HL-60 (cell line): Measurements from ENCODE around the gene TMEM178A.

Experiments used
- GABPA ChIP-seq: IDR thresholded peaks from 2 replicates; pipeline ENCODE4 v1.6.1; 2012; ENCODE audit warnings: low read depth
- POLR2AphosphoS5 ChIP-seq: IDR thresholded peaks from 2 replicates; pipeline ENCODE4 v1.6.1; 2012; ENCODE audit warnings: low read depth
- REST ChIP-seq: IDR thresholded peaks from 2 replicates; pipeline ENCODE4 v1.6.1; 2012; ENCODE audit warnings: low read depth; ENCODE audit not compliant: insufficient replicate concordance
- TF ChIP-seq, protein P1 (sequence below): IDR thresholded peaks from one replicate; pipeline ENCODE4 v1.5.1; 2011; ENCODE audit warnings: low read length, control low read depth, inconsistent platforms; ENCODE audit not compliant: insufficient read depth

DNA sequence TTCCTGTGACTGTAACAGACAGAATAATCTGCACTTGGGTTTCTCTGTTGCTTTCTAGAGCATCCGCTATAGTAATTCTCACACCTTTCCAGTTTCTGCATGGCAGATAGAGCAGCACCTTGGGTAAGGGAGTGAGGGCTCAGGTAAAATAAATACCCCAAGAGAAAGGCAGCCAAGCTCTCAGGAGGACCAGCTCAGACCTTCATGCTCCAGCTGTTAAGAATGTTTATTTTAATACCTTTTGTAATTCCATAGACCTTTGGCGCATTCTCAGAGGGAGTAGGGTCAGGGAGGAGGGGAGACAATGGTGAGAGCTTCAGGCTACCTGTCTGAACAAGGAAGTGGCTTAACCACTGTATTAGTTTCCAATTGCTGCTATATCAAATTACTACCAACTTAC is 16.2 kb upstream of the TMEM178A start:
- TF ChIP-seq, protein P1, sequence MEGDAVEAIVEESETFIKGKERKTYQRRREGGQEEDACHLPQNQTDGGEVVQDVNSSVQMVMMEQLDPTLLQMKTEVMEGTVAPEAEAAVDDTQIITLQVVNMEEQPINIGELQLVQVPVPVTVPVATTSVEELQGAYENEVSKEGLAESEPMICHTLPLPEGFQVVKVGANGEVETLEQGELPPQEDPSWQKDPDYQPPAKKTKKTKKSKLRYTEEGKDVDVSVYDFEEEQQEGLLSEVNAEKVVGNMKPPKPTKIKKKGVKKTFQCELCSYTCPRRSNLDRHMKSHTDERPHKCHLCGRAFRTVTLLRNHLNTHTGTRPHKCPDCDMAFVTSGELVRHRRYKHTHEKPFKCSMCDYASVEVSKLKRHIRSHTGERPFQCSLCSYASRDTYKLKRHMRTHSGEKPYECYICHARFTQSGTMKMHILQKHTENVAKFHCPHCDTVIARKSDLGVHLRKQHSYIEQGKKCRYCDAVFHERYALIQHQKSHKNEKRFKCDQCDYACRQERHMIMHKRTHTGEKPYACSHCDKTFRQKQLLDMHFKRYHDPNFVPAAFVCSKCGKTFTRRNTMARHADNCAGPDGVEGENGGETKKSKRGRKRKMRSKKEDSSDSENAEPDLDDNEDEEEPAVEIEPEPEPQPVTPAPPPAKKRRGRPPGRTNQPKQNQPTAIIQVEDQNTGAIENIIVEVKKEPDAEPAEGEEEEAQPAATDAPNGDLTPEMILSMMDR = no peak
- TF ChIP-seq REST = no peak
- TF ChIP-seq POLR2AphosphoS5 = no peak
- no peak for TF ChIP-seq GABPA
